Esophagus squamous epithelium (tissue), 5 donors: ENCODE measurements around the gene UMAD1. TPM values are rescaled to one million over a fixed set of nuclear protein-coding genes. Genes with fewer than 3 reads are reported as not detected.
"Not testable (repeated sequence)": the region's sequence is repeated elsewhere in the genome, so short reads cannot be mapped to it uniquely, and the experiment has no call there.

ENCODE experiments used
- DNase-seq: peaks from one replicate; lab custom pipeline; 2025; lab: John Stamatoyannopoulos, UW
- H3K27ac ChIP-seq, 4 donors: fragments of 200-600 bp; sonication (generic); one replicate each; pipeline ENCODE4 v1.5.1; 2016 to 2019; ENCODE audit warnings: mild to moderate bottlenecking in 1 of 4
- H3K27me3 ChIP-seq, 4 donors: fragments of 200-600 bp; sonication (generic); 1 replicate in 3 of 4; 2 replicates in 1 of 4; pipeline versions ENCODE4 v1.5.1 to v1.6.0; 2017 to 2021; ENCODE audit warnings: antibody characterized with exemption in 1 of 4
- H3K36me3 ChIP-seq, 3 donors: fragments of 200-600 bp; sonication (generic); one replicate each; pipeline ENCODE4 v1.5.1; 2016 to 2019
- H3K4me1 ChIP-seq, 3 donors: fragments of 200-600 bp; sonication (generic); one replicate each; pipeline ENCODE4 v1.5.1; 2017 to 2019
- H3K4me3 ChIP-seq, 4 donors: fragments of 200-600 bp; sonication (generic); 1 replicate in 3 of 4; 2 replicates in 1 of 4; pipeline ENCODE4 v1.5.1; 2016 to 2019; ENCODE audit warnings: mild to moderate bottlenecking in 2 of 4, moderate library complexity in 1 of 4
- H3K9me3 ChIP-seq, 3 donors: fragments of 200-600 bp; sonication (generic); one replicate each; pipeline ENCODE4 v1.5.1; 2016 to 2019
- POLR2A ChIP-seq, 4 donors: fragments of 450-650 bp; IDR thresholded peaks; one replicate each; pipeline ENCODE4 v1.6.1; 2017; ENCODE audit warnings: antibody characterized with exemption in 4 of 4, mild to moderate bottlenecking in 4 of 4, moderate library complexity in 3 of 4
- WGBS, 2 donors: methylation state at CpG; one replicate each; pipeline ENCODE4 v1.1.5; 2018; 5-methylcytosine and 5-hydroxymethylcytosine counted together
- intact Hi-C: fragments of 100-400 bp; cut with DNase I; formaldehyde crosslinking; loops from one replicate; pipeline ENCODE4 v1.15.0; 2022
- total RNA-seq, 4 donors: library from RNA; depleted of rRNA; stranded (reverse); fragments of >200 nt; gene quantifications; one replicate each; pipeline ENCODE4 v1.1.0, GENCODE V29; 2016
- TF ChIP-seq, protein P1 (sequence below), 6 experiments: fragments of 450-650 bp in 4 of 6; fragments of 200-600 bp in 2 of 6; sonication (generic) in 2 of 6; IDR thresholded peaks; one replicate each; pipeline ENCODE4 v1.5.1; 2016 to 2019; ENCODE audit warnings: antibody characterized with exemption in 6 of 6, mild to moderate bottlenecking in 4 of 6, moderate library complexity in 4 of 6
- donor health status: DM: yes; HTN: yes; CAD: no.

UMAD1 gene
- total RNA-seq, 4 donors from 2014 or later, result 2.5 to 7.6 (median 6.3) TPM

DNA sequence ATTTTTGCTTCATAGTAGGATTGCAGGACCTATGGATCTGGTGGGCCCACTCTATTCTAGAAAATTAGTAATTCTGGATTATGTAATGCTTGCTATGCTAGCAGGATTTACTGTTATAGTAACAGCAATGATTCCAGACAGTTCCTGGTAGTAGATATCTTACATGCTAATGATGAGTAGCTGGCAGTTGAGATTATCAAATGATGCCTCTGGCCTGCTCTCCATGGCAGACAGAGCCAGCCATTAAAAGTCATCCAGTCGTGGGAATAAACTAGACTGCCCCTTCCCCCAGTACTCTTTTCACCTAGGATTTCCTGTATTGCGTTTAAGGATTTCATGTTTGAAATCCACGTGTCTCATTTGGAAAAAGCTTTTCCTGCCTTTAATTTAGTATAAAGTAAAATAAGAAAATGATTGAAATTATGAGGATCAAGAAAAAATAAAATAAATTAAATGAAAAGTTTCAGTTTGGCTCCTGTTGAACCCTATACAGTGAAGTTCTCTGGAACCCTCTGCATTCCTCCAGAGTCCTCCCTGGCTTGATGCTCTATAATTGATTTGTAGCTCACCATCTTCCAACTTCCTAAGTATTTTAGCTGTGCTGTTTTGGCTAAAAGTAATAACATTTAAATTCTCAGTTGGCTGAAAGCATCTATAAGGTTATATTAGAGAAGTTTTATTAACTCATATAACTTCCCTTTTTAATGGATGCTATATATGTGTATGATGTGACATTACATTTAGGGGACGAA is 14.6 kb downstream of the UMAD1 start:
- DNase-seq, result no peak

DNA sequence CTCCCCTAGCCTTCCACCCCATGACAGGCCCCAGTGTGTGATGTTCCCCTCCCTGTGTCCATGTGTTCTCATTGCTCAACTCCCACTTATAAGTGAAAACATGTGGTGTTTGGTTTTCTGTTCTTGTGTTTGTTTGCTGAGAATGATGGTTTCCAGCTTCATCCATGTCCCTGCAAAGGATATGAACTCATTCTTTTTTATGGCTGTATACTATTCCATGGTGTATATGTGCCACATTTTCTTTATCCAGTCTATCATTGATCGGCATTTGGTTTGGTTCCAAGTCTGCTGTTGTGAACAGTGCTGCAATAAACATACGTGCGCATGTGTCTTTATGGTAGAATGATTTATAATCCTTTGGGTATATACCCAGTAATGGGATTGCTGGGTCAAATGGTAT is 15.9 kb downstream of the UMAD1 start:
- H3K27ac ChIP-seq, H3K9me3 ChIP-seq, H3K36me3 ChIP-seq, H3K27me3 ChIP-seq, H3K4me3 ChIP-seq, H3K4me1 ChIP-seq, DNase-seq, intact Hi-C loops: not testable (repeated sequence)
- 96 to 97% methylated on average over 3 of the region's 3 CpGs for WGBS, 2 donors

More for the DNA sequence above, 14.6 kb downstream of the UMAD1 start:
- Histone ChIP-seq H3K27ac (no peak overlapping the region), H3K36me3 (no peaks in the 10 kb centered on the region), H3K27me3 (no peaks in the 10 kb centered on the region), H3K9me3 (peaks cover 0 to 7% (median 0%) of the 10 kb centered on the region in 3 donors), H3K4me1 (peaks cover 0 to 4% (median 0%) of the 10 kb centered on the region in 3 donors), H3K4me3 (no peak overlapping the region)
- WGBS, 2 donors, result 66 to 79% methylated on average over 4 of the region's 4 CpGs
- intact Hi-C loops, result no loop called here
- TF ChIP-seq, protein P1, sequence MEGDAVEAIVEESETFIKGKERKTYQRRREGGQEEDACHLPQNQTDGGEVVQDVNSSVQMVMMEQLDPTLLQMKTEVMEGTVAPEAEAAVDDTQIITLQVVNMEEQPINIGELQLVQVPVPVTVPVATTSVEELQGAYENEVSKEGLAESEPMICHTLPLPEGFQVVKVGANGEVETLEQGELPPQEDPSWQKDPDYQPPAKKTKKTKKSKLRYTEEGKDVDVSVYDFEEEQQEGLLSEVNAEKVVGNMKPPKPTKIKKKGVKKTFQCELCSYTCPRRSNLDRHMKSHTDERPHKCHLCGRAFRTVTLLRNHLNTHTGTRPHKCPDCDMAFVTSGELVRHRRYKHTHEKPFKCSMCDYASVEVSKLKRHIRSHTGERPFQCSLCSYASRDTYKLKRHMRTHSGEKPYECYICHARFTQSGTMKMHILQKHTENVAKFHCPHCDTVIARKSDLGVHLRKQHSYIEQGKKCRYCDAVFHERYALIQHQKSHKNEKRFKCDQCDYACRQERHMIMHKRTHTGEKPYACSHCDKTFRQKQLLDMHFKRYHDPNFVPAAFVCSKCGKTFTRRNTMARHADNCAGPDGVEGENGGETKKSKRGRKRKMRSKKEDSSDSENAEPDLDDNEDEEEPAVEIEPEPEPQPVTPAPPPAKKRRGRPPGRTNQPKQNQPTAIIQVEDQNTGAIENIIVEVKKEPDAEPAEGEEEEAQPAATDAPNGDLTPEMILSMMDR (IDR thresholded peaks at IDR 0.05), result no peak
- no peak for TF ChIP-seq POLR2A (IDR thresholded peaks at IDR 0.05)

DNA sequence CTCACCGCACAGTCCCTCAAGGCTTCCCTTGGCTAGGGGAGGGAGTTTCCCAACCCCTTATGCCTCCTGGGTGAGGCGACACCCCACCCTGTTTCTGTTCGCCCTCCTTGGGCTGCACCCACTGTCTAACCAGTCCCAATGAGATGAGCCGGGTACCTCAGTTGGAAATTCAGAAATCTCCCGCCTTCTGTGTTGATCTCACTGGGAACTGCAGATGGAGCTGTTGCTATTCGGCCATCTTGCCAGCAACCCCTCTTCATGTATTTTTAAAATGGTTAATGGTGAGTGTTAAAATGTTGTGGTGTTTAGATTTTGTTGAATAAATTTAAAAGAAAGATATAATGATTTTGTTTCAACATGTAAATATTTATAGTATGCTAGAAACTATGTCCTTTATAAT is 22.0 kb downstream of the UMAD1 start:
- intact Hi-C loops, result no loop called here
- 87 to 88% methylated on average over 6 of the region's 6 CpGs for WGBS, 2 donors
- TF ChIP-seq POLR2A (IDR thresholded peaks at IDR 0.05), result no peak
- TF ChIP-seq, protein P1 (IDR thresholded peaks at IDR 0.05), result no peak
- H3K4me3 ChIP-seq, result no peak overlapping the region
- H3K36me3 ChIP-seq, result no peaks in the 10 kb centered on the region
- peaks cover 0 to 7% (median 0%) of the 10 kb centered on the region in 3 donors for H3K9me3 ChIP-seq
- DNase-seq, result no peak
- peaks cover 0 to 17% (median 2%) of the 10 kb centered on the region in 3 donors for H3K4me1 ChIP-seq
- no peak overlapping the region for H3K27ac ChIP-seq
- no peaks in the 10 kb centered on the region for H3K27me3 ChIP-seq

DNA sequence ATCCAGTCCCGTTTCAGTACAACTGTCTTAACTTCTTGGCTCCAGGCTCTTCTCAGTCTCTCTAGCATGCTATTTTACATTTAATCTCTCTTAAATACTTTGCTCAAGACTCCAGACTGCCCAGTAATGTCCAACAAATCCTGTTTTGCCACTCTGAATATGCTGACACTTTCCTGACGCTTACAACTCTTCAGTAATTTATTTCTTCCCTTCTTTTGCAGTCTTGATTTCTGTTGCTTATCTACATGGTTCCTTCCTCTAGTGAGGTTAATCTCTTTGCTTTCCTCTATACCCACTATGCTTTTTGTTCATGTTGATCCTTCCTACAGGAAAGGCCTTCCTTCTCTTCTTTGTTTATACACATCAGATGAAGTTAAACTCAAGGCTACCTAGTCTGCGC is 23.7 kb downstream of the UMAD1 start:
- Histone ChIP-seq H3K36me3 (no peaks in the 10 kb centered on the region), H3K4me1 (peaks cover 0 to 17% (median 2%) of the 10 kb centered on the region in 3 donors), H3K27ac (no peak overlapping the region), H3K9me3 (peaks cover 0 to 5% (median 0%) of the 10 kb centered on the region in 3 donors), H3K4me3 (no peak overlapping the region), H3K27me3 (no peaks in the 10 kb centered on the region)
- 59 to 70% methylated on average over 3 of the region's 3 CpGs for WGBS, 2 donors
- TF ChIP-seq, protein P1 (IDR thresholded peaks at IDR 0.05), result no peak
- DNase-seq, result no peak
- intact Hi-C loops, result no loop called here

DNA sequence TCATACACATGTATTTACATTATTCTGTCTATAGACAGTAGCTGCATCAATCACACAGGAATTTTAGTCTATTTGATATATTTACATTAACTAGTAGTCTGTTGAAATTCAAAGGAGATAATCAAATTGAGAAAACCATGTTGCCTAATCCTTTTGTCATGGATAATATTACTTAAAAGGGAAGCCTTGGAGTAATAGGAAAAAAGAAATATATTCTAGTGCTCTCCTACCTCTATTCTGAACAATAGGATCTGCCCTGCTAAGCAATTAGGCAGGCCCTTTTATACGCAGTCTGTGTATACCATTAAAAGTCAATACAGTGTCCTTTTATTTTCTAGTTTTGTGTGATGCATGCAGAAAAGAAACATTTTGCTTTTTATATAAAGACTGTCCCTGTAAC is 24.5 kb downstream of the UMAD1 start:
- H3K9me3 ChIP-seq, result no peaks in the 10 kb centered on the region
- no peak overlapping the region for H3K27ac ChIP-seq
- no peaks in the 10 kb centered on the region for H3K27me3 ChIP-seq
- TF ChIP-seq POLR2A (IDR thresholded peaks at IDR 0.05), result no peak
- TF ChIP-seq, protein P1 (IDR thresholded peaks at IDR 0.05), result no peak
- intact Hi-C loops, result no loop called here
- 88 to 94% methylated on average over 1 of the region's 1 CpG for WGBS, 2 donors
- no peak for DNase-seq
- H3K4me1 ChIP-seq, result peaks cover 0 to 17% (median 2%) of the 10 kb centered on the region in 3 donors
- H3K36me3 ChIP-seq, result no peaks in the 10 kb centered on the region
- H3K4me3 ChIP-seq, result no peak overlapping the region
